Colonic mucosa (tissue), 4 donors: ENCODE data around the gene DUSP15. TPM values are rescaled to one million over a fixed set of nuclear protein-coding genes. Genes with fewer than 3 reads are reported as not detected.
"Not testable (repeated sequence)": the region's sequence is repeated elsewhere in the genome, so short reads cannot be mapped to it uniquely, and the experiment has no call there.

Experiments used
- DNase-seq: peaks from one replicate; pipeline ENCODE4 v3.0.0-alpha.2; 2020
- H3K27ac ChIP-seq: fragments of 200-600 bp; one replicate; pipeline ENCODE4 v1.8.0; 2021
- H3K27me3 ChIP-seq: fragments of 200-600 bp; one replicate; pipeline ENCODE4 v1.8.0; 2021
- H3K36me3 ChIP-seq: fragments of 200-600 bp; one replicate; pipeline ENCODE4 v1.8.0; 2021
- H3K4me1 ChIP-seq: fragments of 200-600 bp; one replicate; pipeline ENCODE4 v1.8.0; 2021; ENCODE audit warnings: mild to moderate bottlenecking
- H3K4me3 ChIP-seq: fragments of 200-600 bp; one replicate; pipeline ENCODE4 v1.8.0; 2021
- H3K9ac ChIP-seq, 2 donors: one replicate each; pipeline ENCODE4 v1.7.0; 2013; ENCODE audit warnings: control low read depth in 2 of 2, low read depth in 2 of 2, low read length in 2 of 2
- H3K9me3 ChIP-seq: fragments of 200-600 bp; one replicate; pipeline ENCODE4 v1.8.0; 2021
- intact Hi-C: fragments of 100-400 bp; cut with DNase I; formaldehyde crosslinking; loops from one replicate; pipeline ENCODE4 v1.14.1; 2022
- total RNA-seq, 2 donors: library from RNA; stranded (reverse); fragmentation: NEBNext Ultra II Directional in 1 of 2; extraction: Animal tissue kit (Norgen Biotek cat#: 25700) in 1 of 2; gene quantifications; one replicate each; pipeline ENCODE4 v1.2.1, GENCODE V29; 2021
- TF ChIP-seq, protein P1 (sequence below): fragments of 200-600 bp; IDR thresholded peaks from one replicate; pipeline ENCODE4 v1.8.0; 2022; ENCODE audit warnings: antibody characterized with exemption, mild to moderate bottlenecking
- donor health status: healthy.
- donor health status: DM: no; HTN: no; CAD: no.
- donor health status: DM: no; HTN: no; CAD: no.

DUSP15 gene, protein sequence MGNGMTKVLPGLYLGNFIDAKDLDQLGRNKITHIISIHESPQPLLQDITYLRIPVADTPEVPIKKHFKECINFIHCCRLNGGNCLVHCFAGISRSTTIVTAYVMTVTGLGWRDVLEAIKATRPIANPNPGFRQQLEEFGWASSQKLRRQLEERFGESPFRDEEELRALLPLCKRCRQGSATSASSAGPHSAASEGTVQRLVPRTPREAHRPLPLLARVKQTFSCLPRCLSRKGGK
- under 1 TPM; 0.59 to 0.74 TPM for total RNA-seq

DNA sequence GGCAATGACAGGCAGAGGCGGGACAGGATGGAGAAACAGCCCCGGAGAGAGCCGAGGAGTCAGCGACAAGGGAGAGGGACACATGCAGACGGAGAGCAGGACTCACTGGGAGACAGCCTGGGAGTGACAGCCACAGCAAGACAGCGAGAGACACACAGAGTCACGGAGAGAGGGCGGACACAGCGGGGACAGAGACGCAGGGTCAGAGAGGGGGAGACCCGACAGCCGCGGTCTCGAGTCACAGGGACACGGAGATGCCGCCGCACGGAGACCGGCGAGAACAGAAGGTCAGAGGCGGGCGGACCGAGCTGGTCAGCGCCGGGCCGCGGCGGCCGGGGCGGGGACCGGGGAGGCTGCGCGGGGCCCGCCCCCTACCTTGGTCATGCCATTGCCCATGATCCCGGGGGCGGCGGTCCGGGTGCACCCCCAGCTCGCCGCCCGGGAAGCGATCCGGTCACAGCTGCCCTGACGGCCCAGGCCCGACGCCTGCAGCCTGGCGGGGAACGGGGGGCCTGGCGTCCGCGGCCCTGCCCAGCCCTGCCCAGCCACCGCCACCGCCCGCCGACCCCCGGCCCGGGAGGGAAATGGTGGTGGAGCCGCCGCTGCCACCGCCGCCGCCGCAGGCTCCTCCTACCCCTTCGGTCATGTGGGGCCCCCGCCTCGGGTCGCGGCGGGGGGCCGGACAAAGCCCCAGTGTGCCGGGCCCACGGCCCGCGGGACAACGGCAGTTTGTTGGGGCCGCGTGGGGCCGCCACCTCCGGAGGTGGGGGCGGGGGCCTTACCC, at the start of gene DUSP15, which contains the start of gene TTLL9:
Gene DUSP15, minus strand, starts transcription at position 586 of the 784 bp plus-strand sequence. Its CDS starts 190 bp downstream, at position 396.
Gene TTLL9, plus strand, starts transcription at position 693 of the 784 bp plus-strand sequence. CDS start 493 bp downstream, outside the sequence.
- intact Hi-C loops = no loop called here
- peak; percentile 39 for DNase-seq
- H3K9ac ChIP-seq = peak within 1 kb of the TSS; percentile 68 to 72

GRCh38 chr20:31919410-31920155, 49.3 kb upstream of the DUSP15 start:
- Histone ChIP-seq H3K4me1 (no peaks in the 10 kb centered on the region), H3K27me3 (no peaks in the 10 kb centered on the region), H3K36me3 (no peaks in the 10 kb centered on the region), H3K9ac (no peak overlapping the region), H3K27ac (no peak overlapping the region), H3K9me3 (no peaks in the 10 kb centered on the region), H3K4me3 (no peak overlapping the region)
- intact Hi-C loops = no loop called here
- TF ChIP-seq, protein P1, sequence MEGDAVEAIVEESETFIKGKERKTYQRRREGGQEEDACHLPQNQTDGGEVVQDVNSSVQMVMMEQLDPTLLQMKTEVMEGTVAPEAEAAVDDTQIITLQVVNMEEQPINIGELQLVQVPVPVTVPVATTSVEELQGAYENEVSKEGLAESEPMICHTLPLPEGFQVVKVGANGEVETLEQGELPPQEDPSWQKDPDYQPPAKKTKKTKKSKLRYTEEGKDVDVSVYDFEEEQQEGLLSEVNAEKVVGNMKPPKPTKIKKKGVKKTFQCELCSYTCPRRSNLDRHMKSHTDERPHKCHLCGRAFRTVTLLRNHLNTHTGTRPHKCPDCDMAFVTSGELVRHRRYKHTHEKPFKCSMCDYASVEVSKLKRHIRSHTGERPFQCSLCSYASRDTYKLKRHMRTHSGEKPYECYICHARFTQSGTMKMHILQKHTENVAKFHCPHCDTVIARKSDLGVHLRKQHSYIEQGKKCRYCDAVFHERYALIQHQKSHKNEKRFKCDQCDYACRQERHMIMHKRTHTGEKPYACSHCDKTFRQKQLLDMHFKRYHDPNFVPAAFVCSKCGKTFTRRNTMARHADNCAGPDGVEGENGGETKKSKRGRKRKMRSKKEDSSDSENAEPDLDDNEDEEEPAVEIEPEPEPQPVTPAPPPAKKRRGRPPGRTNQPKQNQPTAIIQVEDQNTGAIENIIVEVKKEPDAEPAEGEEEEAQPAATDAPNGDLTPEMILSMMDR = no peak
- DNase-seq = no peak

More for the DNA sequence above, at the start of gene DUSP15, which contains the start of gene TTLL9:
- Histone ChIP-seq H3K36me3 (no peaks in the 10 kb centered on the region), H3K9me3 (no peaks in the 10 kb centered on the region), H3K4me3 (peak within 1 kb of the TSS; percentile 54), H3K27me3 (peaks cover 20% of the 10 kb centered on the region), H3K4me1 (no peaks in the 10 kb centered on the region), H3K27ac (no peak within 1 kb of the TSS)
- TF ChIP-seq, protein P1 = no peak

DNA sequence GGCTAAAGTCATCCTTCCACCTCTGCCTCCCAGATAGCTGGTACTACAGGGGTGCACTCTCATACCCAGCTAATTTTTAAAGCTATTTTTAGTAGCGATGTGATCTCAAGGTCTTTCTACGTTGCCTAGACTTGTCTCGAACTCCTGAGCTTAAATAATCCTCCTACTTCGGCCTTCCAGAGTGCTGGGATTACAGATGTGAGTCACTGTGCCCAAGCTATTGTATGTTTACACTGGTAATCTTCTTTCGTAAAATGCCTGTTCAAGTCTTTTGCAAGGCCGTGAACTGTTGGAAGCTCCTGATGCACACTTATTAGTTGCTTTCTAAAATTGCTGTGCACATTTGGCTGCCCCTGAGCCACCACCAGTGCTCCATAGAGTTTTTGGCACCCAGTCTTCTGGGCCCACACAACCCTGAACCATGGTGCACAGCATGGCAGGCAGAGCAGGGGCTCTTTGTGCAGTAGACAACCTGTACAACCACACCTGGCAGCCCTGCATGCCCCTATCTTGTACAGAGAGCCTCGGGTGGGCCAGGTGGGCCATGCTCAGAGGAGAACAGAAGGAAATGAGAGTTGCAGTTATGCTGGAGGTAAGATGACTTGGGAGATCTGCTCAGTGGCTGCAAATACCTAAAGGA, 48.3 kb upstream of the DUSP15 start:
- no peaks in the 10 kb centered on the region for H3K27me3 ChIP-seq
- intact Hi-C loops = no loop called here
- H3K4me3 ChIP-seq = no peak overlapping the region
- no peak overlapping the region for H3K27ac ChIP-seq
- H3K4me1 ChIP-seq = no peaks in the 10 kb centered on the region
- no peaks in the 10 kb centered on the region for H3K36me3 ChIP-seq
- TF ChIP-seq, protein P1 = no peak
- H3K9me3 ChIP-seq = no peaks in the 10 kb centered on the region
- no peak for DNase-seq
- no peak overlapping the region for H3K9ac ChIP-seq

DNA sequence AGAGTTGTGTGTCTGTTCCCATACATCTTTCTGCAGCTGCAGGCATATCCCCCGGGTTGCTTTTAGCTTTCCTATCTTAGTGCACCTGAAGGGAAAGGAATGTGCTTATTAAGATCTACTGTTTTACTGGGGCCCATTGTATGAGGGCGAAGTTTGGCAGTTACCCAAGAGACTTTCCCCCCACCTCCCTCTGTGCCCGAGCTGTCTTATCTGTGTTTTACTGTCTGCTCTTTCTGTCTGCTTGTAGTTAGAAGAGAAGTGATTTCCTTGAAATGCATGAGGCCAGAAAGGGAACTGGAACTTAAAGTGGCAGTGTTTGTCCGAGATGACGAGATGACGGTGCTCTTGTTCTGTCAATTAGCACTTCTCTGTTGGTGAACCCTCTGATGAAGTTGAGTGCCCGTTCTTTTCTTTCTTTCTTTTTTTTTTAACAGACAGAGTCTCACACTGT, 47.7 kb upstream of the DUSP15 start:
- H3K27me3 ChIP-seq, H3K36me3 ChIP-seq, intact Hi-C loops, H3K9me3 ChIP-seq, H3K9ac ChIP-seq, H3K27ac ChIP-seq, H3K4me3 ChIP-seq, DNase-seq, H3K4me1 ChIP-seq: not testable (repeated sequence)

DNA sequence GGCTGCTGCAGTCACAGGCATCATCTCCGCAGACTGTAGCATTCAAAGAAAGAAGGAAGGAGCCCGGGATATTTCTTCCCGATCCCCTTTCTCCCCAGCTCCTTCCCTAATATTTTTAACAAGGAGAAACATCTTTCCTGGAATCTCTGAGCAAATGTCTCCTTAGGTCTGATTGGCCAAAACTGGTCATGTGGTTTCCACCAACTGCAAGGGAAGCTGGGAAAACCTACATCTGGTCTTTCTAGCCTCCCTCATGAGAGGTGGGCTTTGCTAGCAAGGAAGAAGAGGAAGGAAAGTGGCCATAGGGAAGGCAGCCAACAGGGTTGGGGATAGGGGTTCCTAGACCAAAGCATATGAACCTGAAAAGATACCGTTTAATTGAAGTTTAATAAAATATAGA, 46.4 kb upstream of the DUSP15 start:
- H3K36me3 ChIP-seq = no peaks in the 10 kb centered on the region
- no peak overlapping the region for H3K27ac ChIP-seq
- TF ChIP-seq, protein P1 = no peak
- intact Hi-C loops = no loop called here
- H3K9ac ChIP-seq = no peak overlapping the region
- H3K4me1 ChIP-seq = no peaks in the 10 kb centered on the region
- H3K27me3 ChIP-seq = no peaks in the 10 kb centered on the region
- H3K4me3 ChIP-seq = no peak overlapping the region
- no peaks in the 10 kb centered on the region for H3K9me3 ChIP-seq
- no peak for DNase-seq
